Thyroid gland (tissue), 4 donors: ENCODE results near the gene SHISAL2A.
"Not testable (repeated sequence)": the region's sequence is repeated elsewhere in the genome, so short reads cannot be mapped to it uniquely, and the experiment has no call there.

Experiments used
- POLR2A ChIP-seq, 2 donors: fragments of 450-650 bp; IDR thresholded peaks; one replicate each; pipeline ENCODE4 v1.6.1; 2017; ENCODE audit warnings: antibody characterized with exemption in 2 of 2, mild to moderate bottlenecking in 2 of 2, moderate library complexity in 1 of 2
- TF ChIP-seq, protein P1 (sequence below), 6 experiments: fragments of 200-600 bp in 3 of 6; fragments of 450-650 bp in 3 of 6; sonication (generic) in 3 of 6; IDR thresholded peaks; one replicate each; pipeline ENCODE4 v1.5.1; 2016 to 2019; ENCODE audit warnings: antibody characterized with exemption in 6 of 6, mild to moderate bottlenecking in 2 of 6, inconsistent platforms in 1 of 6, moderate library complexity in 1 of 6

DNA sequence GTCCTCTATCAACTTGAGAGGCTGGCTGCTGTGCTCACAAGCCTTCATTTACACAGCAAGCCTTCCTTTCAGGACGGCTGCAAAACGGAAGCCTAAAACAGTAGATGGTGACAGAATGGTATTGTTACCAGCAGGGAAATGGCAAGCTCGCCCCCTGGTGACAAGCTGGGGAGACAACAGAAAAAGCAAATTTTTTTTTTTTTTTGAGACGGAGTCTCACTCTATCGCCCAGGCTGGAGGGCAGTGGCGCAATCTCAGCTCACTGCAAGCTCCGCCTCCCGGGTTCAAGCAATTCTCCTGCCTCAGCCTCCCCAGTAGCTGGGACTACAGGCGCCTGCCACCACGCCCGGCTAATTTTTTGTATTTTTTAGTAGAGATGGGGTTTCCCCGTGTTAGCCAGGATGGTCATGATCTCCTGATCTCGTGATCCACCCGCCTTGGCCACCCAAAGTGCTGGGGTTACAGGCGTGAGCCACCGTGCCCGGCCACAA lies 53.3 kb downstream of the SHISAL2A start:
- TF ChIP-seq POLR2A (IDR thresholded peaks at IDR 0.05) = not testable (repeated sequence)
- TF ChIP-seq, protein P1, sequence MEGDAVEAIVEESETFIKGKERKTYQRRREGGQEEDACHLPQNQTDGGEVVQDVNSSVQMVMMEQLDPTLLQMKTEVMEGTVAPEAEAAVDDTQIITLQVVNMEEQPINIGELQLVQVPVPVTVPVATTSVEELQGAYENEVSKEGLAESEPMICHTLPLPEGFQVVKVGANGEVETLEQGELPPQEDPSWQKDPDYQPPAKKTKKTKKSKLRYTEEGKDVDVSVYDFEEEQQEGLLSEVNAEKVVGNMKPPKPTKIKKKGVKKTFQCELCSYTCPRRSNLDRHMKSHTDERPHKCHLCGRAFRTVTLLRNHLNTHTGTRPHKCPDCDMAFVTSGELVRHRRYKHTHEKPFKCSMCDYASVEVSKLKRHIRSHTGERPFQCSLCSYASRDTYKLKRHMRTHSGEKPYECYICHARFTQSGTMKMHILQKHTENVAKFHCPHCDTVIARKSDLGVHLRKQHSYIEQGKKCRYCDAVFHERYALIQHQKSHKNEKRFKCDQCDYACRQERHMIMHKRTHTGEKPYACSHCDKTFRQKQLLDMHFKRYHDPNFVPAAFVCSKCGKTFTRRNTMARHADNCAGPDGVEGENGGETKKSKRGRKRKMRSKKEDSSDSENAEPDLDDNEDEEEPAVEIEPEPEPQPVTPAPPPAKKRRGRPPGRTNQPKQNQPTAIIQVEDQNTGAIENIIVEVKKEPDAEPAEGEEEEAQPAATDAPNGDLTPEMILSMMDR (IDR thresholded peaks at IDR 0.05) = peak; percentile 48 to 92 (median 79)
